HG03442 (cell line): ENCODE measurements around the gene TMX2.

Experiments
- ATAC-seq: cut with Tn5 transposase; IDR thresholded peaks from one replicate; pipeline ENCODE4 v1.9.1; 2021; ENCODE audit warnings: mild to moderate bottlenecking, moderate library complexity; ENCODE audit not compliant: unreplicated experiment

Gene TMX2

DNA sequence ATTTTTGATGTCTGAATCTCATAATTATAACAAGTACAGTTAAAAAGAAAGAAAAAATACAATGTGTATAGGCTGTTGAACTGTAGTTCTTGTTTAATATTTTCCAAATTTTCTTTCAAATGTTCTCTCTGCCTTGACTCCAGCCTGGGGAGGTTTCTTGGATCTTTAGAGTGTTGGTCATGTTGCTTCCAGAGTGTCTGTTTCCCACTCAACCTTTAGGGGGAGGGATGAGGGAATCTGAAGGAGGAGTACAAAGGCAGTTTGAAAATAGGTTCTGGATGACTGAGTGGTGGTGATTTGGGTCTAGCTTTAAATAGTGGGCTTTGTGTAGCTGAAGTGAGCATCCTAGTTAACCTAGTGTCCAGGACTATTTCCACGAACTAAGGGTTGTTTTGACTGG is 51.2 kb downstream of the TMX2 start:
- no peak for ATAC-seq

DNA sequence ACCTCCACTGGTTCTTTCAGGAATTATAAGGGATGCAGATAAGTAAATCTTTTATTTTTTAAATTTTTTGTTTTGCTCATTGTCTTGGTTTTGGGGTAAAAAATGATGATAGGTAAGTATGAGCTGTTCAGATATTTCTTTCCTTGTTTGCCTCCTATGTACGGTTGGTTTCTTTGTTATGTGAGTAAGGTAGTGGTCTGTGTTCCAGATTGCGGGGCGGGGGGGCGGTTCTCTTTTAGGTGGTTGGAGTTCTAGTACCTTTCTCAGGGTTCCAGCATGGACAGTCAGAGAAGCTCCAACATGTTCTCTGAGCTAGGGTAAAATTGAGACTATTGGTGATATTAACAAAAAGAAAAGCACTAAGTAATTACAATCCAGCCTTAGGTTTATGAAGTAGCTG is 51.6 kb downstream of the TMX2 start:
- no peak for ATAC-seq

DNA sequence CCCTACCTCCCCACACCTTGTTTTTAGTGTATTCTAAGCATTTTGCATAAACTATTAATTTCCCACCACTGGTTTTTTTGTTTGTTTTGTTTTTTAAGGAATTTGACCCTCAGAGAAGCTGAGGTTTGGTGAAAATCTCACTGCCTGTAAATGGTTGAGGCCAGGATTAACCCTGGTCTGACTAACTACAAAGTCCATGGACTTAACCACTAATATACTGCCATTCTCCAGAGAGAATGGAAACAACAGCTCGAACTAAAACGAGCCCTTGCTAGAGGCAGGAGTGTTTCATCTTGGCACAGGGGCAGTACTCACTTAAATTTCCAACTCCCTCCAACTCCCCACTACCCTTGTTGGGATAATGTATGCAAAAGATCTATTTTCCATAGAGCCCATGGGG is 52.2 kb downstream of the TMX2 start:
- ATAC-seq: no peak

DNA sequence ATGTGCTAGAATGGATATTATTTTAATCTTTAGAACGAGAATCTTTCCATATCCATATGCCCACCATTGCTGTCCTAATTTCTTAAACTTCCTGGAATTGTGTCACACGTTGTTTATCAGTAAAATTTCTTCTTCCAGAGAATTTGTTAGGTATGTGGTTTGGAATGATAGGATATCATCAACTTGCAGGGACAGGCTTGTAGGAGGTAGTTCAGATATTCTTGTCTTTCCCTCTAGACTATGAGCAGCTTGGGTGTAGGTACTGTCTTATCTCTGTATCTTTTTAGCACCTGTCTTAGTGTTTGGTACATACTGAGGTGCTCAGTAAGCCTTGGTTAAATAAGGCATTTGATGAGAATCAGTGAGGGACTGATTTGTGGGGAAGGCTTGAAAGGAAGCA is 52.6 kb downstream of the TMX2 start:
- no peak for ATAC-seq

DNA sequence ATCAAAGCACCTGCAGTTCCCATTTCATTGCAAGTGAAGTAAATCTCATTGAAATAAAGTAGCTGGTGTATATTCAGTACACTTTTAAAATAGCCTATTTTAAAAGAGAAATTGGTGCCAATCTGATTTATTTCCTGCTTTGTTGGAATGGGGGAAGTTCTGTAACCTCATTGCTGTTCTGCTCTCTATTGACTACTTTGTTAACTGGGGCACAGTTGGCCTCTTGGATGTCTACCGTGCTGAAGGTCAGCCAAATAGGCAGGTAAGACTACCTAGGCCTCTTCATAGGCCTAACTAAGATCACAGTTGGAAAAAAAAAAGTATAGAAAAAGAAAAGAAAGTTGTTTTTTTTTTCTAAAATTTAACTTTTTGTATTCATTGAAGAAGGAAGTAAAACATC is 58.4 kb downstream of the TMX2 start:
- no peak for ATAC-seq

DNA sequence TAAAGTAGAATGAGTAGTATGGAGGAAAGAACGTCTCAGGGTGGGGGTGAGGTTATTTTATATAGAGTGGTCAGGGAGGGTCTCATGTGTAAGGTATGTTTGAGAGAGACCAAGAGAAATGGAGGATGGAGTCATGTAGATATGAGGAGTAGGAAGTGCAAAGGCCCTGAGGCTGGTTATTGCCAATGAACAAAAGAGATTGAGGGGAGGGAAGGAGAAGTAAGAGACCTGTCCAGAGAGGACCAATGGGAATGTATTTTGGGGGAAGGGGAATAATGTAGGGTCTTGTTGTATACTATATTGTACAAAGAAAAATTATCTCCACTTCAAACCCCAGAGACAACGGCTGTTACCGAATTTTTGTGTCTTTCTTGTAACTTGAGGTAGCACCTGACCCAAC is 59.0 kb downstream of the TMX2 start:
- ATAC-seq: no peak

DNA sequence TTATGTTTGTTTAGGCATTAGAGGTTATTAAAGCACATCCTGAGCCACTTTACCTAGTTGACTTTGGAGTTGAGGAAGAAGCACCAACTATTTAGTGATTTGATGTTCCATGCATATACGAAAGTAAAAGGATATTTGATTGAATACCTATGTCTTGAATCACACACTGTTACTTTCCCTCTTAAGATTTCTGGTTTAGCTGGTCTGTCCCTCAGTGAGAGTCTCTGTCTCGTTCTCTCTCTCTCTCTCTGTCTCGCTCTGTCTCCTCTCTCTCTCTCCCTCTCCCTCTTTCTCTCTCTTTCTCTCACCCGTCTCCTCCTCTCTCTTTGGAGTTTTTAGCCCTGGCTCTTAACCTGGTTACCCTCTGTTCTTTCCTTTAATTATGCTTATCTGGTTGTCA is 60.2 kb downstream of the TMX2 start:
- ATAC-seq: no peak

DNA sequence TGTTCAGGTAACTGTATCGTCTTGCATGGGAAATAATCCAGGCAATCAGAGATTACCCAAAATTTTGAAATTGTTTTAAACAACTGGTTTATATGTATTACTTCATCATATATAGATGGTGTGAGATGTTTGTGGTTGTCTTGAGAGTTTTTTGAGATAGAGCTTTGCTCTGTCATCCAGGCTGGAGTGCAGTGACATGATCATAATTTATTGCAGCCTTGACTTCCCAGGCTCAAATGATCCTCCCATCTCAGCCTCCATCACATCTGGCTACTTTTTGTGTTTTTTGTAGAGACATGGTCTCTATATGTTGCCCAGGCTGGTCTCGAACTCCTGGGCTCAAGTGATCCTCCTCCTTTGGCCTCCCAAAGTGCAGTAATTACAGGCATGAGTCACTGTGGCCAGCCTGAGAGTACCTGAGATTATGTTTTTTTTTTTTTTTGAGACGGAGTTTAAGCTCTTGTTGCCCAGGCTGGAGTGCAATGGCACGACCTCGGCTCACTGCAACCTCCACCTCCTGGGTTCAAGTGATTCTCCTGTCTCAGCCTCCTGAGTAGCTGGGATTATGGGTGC is 60.7 kb downstream of the TMX2 start:
- no peak for ATAC-seq

DNA sequence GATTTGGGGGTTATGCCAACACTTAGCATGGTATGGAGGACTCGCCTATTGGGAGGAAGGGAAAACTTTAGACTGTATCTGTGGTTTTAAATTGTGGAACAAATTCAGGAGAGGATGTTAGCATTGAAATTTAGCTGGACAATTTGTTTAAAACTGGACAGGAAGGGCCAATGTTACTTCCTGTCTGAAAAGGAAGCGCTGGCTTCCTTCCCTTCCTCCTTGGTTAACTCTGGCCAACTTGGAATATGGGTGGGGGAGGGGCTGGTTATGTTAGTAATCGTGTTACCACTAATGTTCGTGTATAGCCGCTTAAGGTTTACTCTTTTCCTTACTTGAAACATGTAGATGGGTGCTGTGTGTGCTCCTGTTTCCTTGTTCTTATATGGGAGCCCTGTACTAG is 63.1 kb downstream of the TMX2 start:
- ATAC-seq: no peak

DNA sequence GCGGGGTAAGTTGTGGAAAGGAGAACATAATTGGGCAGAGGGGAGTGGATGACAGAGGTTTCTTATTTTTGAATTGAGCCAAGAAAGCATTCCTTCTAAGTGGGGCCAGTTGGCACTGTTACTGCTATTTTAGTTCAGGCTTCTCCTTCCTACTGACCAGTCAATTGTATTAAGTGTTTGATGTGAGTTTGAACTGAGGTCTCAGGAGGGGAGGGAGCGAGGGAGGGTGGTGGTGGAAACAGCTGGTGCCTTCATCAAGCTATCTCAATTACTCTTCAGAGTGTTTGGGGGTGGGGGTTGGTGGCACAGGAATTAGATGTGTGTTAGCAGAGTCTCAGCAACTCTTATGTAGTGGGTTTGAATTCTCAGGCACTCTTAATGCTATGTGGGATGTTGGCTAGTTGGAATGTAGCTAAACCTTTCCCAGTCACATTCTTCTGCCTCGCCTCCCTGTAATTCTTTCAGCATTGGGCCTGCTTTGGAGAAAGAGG is 63.7 kb downstream of the TMX2 start:
- ATAC-seq: no peak

DNA sequence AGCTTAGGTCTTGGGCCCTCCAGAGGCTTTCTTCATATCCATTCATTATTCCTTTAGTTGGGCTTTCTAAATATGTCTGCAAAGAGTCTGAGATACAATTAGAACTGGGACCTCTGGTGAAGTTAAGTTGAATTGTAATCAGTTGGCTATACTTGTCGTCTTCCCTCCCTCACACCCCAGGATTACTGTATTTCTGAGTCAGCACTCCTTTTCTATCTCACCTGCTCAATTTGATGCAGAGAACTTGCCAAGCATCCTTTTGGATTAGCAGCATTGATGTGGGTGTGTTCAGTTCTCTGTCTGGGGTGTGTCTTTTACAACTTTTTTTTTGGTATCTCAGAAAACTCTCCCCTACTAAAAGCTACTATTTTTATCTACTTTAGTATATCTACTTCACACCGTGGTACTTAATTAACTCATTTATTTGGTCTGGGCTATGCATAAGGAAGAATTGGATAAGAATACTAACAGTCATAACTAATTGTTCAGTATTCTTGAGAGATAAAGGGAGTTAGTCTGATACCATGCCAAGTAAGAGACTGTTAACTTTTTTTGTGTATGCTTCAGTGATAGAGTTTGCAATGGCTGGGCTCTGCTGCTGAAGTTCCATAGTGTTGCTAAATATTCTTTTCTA is 64.3 kb downstream of the TMX2 start:
- ATAC-seq: no peak

DNA sequence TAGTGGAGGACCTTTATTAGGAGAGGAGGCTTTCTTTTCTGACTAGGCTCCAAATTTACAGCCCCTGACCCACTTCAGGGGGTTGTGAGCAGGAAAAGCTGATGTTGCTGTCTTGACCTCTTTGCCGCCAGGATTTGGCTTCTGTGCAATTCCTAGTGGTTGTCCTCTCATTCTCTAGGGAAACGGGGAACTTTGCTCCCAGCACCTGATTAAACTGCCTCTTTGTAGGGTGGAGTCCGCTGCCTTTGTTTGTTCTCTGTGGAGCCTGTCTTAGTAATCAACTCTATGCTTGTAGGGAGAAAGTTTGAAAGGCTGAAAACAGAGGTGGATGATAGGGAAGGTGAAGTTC is 65.5 kb downstream of the TMX2 start:
- ATAC-seq: no peak

DNA sequence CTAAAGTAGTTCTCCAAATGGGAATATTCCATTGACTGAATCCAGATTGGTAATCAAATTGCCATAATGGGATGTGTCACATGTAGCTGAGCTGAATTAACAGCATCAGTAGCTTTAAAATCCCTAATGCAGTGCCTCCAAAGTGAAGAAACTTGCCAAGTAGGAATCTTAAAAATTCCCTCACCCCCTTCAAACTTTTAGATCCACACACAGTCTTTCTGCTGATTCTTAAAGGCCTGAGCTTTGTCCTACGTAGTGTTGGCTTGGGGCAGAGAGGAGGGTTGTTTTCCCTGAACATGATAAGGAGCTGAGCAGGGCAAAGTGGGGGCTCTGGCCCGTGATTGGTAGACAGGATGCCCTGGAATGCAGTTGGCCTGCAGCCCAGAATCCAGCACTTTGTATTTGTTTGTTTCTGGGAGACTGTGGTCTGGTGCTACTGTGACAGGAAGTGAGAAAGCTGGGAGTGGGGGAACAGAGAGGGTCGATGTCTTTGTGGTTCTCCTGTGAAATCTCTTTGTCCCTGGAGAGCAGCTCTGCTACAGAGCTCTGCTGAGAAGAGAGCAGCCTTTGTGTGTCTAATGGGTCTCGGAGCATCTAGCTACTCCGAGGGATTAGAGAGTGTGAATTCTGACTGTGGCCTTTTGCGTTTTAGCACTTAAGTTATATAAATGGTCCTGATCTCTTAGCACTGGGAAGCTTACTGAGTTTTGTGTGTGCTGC is 66.1 kb downstream of the TMX2 start:
- no peak for ATAC-seq

DNA sequence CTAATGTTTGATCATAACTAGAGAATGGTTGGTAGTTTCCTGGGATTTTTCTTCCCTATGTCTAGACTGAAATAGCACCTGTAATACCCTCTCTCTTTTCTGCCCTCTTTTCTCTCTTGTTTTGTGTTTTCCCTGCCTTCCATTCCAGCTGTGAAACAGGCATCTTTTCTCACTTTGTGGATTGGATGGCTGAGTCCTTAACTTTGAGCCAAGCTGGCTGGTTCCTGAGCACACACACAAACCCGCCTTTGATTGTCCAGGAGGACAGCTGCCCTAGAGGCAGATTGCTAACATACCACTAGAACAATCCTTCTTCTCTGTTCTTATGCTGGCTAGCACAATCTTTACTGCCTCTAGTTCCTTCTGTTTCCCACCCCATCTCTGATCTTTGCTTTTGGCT is 66.9 kb downstream of the TMX2 start:
- ATAC-seq: no peak

DNA sequence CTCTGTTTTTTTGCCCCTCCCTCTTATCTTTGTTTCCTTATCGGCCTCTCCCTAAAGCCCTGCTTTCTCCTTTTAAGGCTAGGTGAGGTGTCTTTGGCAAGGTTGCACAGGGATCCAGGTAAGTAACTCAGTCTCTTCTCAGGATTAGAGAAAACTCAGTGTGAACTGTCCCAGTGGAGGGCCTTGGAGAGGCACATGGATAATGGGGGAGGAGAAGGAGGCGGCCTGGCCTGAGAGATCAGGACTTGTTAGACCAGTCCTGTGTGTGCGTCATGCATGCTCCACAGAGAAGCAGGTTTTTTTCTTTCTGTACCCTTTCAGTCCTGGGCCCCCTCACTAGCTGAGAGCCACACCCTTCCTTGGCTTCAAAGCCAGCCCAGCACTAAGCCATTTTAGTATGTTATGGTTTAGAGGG is 69.1 kb downstream of the TMX2 start:
- ATAC-seq: no peak

DNA sequence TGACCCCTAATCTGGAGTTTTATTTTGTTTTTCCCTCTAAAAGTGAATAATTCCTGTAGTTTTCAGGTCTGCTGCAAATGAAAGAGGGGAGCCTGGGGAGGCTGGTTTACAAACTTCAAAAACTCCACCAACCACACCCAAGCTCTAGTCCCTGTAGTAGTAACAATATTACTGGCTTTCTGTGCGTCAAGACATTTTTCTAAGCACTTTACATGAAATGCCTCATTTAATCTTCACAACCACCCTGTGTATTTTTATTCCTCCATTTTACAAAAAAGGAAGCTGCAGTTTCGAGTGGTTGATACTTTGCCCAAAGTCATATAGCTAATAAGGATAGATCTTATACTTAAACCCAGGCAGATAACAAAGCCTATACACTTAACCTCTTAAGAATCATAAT is 72.7 kb downstream of the TMX2 start:
- peak; percentile 55 for ATAC-seq

DNA sequence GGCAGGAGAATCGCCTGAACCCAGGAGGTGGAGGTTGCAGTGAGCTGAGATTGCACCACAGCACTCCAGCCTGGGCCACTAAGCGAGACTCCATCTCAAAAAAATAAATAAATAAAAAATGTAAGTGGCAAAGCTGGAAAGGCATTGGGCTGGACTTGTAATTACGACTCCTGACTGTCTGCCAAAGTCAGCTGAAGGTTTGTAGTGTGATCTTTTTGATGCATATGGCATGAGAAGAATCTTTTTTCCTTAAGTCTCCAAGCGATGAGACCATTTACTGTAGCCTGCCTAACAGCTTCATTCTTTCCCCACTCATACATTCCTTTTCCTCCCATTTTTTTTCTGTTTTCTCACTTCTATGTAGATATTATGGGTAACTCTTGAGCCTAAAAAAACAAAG is 74.0 kb downstream of the TMX2 start:
- no peak for ATAC-seq

DNA sequence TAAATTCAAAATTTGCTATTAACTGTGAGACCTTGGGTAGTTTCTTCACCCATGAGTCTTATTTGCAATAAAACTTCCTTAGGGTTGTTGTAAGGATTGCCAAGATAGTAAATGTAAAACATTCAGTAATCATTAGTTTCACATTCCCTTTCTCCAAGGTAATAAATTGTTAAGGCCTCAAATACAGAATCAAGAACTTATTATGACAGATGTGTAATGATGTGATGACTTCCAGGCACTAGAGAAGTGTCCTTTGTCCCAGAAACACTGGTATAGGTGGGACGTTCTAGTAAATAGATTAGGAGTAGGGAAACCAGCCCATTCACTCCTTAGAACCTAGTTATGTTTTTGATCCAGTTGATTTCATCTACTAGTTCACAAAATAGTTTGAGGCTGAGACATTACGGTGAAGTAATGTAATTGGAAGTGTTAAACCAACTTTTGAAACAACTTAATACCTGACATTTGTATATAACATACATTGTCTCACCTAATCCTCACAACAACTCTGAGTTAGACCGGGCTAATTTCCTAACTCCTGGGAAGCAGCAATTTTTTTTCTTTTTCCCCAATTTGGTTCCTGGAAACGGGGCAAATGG is 74.7 kb downstream of the TMX2 start:
- no peak for ATAC-seq

DNA sequence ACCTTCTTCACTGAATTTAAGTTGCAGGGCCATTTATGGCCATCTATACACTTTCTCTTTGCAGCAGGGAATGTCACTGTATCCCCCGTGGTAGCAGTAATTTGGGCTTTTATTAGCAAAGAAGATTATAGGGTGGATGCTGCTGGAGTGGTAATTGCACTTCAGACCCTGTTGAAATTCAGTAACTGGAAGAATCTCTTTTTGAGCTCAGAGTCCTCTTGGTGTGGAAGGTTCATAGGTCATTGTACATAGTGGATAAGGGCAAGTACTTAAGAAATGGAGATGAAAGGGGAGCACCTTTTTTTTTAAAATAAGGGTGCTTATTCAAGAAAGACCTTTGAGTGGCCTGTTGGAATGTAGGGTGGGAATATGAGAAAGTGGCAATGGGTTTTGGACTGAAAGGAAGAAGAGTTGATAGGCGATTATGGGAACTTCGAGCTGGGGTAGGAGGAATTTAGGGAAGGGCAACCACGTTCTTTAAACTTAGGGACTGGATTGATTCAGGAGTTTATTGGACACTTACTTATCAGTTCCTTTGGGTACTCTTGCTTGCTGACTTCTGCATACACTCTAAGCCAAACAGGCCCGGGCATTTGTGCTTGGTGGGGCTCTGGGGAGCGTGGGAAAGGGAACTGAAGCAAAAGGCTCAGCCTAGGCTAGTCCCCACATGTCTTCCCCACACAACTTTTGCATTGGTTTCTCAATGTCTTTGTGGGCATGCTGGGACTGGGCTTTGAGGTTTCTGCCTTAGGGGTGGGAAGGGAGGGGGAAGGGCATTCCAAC is 75.7 kb downstream of the TMX2 start:
- peak; percentile 45 for ATAC-seq

DNA sequence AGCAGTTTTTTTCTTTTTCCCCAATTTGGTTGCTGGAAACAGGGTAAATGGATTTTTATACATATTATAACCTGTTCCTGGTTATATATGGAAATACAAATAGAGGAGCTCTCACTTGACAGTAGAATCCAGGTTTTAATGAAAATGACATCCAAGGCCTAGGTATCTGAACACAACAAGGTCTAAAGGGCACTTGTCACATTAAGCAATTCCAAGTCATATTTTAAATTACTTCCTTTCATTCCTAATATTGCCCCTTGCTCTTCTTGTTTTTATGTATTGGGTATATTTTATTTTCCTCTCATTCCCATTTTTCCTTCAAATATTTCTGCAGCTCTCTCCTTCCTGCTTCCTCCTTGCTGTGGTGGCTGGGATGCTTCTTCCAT is 76.3 kb downstream of the TMX2 start:
- ATAC-seq: no peak
